Measurements from ENCODE around the gene MMEL1. TPM values are rescaled to one million over a fixed set of nuclear protein-coding genes. Genes with fewer than 3 reads are reported as not detected.

Gene MMEL1
- polyA plus RNA-seq, 1 donor, result 0.39 TPM

DNA sequence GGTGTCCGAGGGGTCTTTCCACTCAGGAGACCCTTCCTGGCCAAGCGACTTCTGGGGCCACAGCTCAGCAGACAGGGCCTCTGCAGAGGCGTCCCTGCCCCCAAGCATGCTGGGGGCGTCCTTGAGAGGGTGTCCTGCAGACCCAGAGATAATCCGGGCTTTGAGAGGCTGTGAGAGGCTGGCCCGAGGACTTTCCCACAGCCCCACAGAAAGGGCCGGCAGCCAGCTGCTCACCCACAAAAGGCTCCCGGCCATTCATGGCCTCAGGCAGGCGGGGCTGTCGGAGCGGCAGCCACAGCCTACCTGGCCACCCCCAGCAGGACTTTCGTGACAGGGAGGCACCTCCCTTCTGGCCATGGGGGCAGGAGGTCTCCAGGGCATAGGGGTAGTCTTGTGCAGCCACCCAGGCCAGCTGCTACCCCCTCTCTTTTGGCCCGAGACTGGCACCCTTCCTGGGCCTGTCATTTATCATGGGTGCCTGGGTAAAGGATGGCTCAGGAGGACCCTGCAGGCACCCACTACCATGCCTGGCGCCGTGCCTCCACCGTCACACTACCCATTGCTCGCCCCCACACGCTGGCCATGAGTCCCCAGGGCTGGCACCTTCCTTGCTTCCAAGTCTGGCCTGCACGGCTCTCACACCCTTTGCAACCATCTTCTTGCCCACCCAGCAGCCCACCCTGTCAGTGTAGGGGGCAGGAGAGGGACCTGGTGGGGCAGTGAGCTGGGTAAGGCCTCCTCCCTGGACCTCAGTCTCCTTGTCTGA is 87.8 kb downstream of the MMEL1 start:
- no peak for DNase-seq (ENCODE audit: low read depth)

DNA sequence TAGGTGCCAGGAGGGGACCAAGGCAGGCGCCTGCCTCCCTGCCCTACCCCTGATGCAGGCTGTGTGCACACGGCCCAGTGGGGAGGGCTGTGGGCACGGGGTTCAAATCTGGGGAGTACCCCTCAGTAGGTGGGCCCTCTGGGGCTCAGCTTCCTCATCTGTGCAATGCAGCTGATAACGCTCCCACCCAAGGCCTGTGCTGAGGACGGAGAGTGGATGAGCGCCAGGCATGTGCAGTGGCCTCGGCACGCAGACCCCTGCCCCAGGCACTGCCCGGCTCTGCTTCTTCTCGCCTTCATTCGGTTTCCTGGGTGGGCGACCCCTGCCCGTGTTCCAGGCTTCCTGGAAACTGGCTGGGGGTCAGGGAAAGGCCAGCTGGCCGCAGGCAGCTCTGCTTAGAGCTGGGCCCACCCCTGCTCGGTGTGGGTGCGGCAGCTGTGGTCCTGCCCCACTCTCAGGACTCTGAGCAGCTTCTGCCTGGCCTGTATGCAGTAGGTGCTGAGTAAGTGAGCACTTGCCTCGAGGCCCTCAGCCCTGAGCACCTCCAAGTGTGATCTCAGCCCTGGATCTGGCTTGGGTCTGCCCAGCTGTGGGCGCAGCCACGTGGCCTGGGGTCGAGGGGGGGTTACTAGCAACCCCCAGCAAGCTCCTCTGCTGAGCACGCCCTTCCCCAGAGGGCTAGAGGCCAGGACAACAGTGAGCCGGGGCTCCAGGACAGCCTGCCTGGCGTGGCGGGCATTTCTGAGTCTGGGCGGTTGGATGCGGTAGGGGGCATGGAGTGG is 88.5 kb downstream of the MMEL1 start:
- no peak for DNase-seq (ENCODE audit: low read depth)

DNA sequence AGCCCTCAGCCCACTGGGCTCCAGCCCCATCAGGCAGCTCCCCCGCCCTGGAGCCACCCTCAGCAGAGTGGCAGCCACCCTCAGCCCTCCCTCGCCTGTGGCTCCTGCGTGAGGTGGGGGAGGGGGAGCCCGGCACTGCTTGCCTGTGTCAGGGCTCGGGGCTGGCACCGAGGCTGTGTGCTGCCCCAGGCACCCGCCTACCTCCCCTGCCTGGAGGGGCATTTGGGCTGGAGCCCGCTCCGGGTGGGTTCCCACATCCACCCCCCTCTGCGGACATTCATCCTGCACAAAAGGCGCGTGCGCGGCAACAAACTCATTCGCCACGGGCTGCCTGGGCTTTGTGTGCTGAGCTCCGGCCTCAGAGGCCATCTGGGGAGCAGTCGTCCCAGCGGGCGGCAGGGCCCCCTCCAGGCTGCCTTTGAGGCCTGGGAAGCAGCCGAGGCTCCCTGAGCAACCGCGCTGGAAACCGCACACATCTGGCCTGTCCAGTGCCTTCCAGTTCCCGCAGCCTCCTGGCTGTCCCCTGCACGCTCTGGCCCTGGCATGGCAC is 89.2 kb downstream of the MMEL1 start:
- DNase-seq (ENCODE audit: low read depth), result no peak

DNA sequence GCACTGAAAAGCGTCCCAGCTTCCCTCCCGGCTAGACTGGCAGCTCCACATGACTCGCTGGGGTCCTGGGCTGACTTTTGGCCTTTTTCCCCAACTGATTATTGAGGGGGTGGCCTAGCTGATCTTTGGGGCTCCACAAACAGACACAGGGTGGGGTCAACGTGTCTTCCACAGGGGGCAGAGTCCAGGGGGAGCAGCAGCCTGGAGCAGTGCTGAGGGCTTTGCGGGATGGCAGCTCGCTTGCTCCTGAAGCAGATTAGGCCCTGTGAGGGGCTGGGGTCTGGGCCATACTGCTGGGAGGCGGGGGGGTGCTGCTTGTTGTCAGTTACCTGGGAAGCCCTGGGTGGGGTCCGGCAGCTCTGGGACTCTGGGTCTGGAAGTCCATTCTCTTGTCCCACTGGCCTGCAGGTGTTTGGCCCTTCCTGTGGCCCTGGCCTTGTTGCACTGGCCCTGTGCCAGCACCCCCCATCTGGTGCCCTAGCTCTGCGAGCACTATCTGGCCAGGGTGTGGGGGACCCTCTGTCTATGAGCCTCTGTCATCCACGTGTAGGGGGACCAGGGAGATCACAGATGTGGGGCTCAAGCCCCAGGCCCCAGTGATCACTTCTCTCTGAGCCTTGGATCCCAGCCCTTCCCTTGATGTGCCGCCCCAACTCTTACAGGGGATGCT is 90.4 kb downstream of the MMEL1 start:
- DNase-seq (ENCODE audit: low read depth), result no peak

DNA sequence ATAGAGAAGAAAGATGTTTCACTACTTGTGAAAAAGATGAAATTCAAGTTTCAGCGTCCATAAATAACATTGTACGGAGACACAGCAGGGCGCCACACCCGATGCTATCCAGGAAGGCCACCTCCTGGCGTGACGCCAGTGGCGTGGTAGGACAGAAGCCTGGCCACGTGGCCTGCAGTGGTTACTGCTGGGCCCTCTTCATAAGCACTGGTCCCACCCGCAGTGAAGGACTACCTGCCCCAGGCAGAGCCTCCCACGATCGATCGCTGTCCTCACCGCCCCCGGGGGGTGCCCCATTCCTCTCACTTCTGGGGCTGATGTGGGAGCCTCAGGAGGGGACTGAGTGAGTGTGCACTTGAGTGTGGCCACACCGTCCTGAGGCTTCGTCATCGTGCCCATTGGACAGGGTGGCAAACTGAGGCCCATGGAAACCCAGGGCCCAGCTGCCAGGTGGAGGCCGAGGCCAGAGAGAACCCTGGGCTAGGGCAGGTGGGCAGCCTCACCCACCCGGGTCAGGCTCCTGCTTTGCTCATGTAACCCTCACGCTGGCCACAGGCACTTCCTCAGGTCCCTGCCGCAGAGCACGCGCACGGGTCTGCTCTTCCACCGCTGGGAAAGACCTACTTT is 91.1 kb downstream of the MMEL1 start:
- DNase-seq (ENCODE audit: low read depth), result no peak

DNA sequence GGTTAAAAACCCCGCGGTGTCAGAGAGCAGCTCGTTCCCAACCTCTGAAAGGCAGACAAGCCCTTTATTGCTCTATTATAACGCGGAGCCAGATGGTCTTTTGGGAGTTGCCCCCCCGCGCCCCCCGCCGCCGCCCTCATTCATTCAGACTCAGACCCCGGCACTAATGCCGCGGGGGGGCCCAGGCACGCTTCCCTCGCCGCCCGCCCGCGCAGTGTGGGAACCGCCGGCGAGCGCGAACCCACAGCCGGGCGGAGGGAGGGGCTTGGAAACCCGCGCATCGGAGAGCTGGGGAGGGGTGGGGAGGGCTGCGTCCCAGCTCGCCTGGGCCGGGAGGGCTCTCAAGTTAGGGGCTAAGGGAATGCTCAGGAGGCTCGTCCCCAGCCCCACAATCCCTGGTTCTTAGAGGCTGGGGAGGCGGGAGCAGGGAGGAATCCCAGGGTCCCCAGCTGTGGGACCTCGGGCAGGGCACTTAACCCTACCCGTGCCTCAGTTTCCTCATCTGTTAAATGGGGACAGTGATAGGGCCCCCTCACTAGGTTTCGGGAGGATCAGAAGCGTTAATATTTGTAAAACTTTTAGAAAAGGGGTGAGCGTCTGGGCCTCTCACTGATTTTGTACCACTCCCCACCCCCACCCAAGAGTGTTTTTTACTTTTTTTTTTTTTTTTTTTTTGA is 91.9 kb downstream of the MMEL1 start:
- DNase-seq (ENCODE audit: low read depth), result no peak

Other genes with a start within 250 kb of the MMEL1 start
- gene MORN1, start 241.5 kb downstream of the MMEL1 start, polyA plus RNA-seq (ENCODE audit: insufficient read length), result 6.7 TPM
- 70.7 TPM for gene RER1, start 241.2 kb downstream of the MMEL1 start, polyA plus RNA-seq (ENCODE audit: insufficient read length)
- 18.0 TPM for gene PEX10, start 220.5 kb downstream of the MMEL1 start, polyA plus RNA-seq (ENCODE audit: insufficient read length)
- 0.63 TPM for gene PLCH2, start 156.7 kb downstream of the MMEL1 start, polyA plus RNA-seq (ENCODE audit: insufficient read length)
- 22.1 TPM for gene PANK4, start 106.4 kb downstream of the MMEL1 start, polyA plus RNA-seq (ENCODE audit: insufficient read length)
- 0.56 TPM for gene HES5, start 102.8 kb downstream of the MMEL1 start, polyA plus RNA-seq (ENCODE audit: insufficient read length)
- gene TNFRSF14, start 76.6 kb downstream of the MMEL1 start, polyA plus RNA-seq (ENCODE audit: insufficient read length), result 11.2 TPM
- gene PRXL2B, start 46.2 kb downstream of the MMEL1 start, polyA plus RNA-seq (ENCODE audit: insufficient read length), result 21.4 TPM
- 0.32 TPM for gene TTC34, start 168.7 kb upstream of the MMEL1 start, polyA plus RNA-seq (ENCODE audit: insufficient read length)

All from forelimb muscle (tissue), 1 donor.